ENCODE measurements around the gene DMRTB1.

DMRTB1 gene

GRCh38 chr1:53438427-53439336 is 20.5 kb upstream of the DMRTB1 start:
- no peak for DNase-seq

GRCh38 chr1:53439337-53440207 is 19.6 kb upstream of the DMRTB1 start:
- DNase-seq, result no peak

- DNase-seq, result no peak
Observed at GRCh38 chr1:53440633-53441032, 18.6 kb upstream of the DMRTB1 start.

DNA sequence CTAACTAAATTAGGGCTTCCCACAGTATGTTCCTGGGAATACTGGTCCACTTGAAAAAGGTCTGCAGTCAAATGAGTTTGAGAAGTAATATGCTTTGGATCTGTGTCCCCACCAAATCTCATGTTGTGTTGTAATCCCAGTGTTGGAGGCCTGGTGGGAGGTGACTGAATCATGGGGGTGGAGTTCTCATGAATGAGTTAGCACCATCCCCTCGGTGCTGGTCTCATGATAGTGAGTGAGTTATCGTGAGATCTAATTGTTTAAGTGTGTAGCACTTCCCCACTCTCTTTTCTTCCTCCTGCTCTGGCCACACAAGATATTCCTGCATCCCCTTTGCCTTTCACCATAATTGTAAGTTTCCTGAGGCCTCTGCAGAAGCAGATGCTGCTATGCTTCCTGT is 16.9 kb upstream of the DMRTB1 start:
- DNase-seq, result no peak

- DNase-seq, result no peak
Observed at GRCh38 chr1:53446051-53446450, 13.1 kb upstream of the DMRTB1 start.

GRCh38 chr1:53447413-53447812 is 11.8 kb upstream of the DMRTB1 start:
- no peak for DNase-seq

GRCh38 chr1:53448241-53448841 is 10.9 kb upstream of the DMRTB1 start:
- no peak for DNase-seq

DNA sequence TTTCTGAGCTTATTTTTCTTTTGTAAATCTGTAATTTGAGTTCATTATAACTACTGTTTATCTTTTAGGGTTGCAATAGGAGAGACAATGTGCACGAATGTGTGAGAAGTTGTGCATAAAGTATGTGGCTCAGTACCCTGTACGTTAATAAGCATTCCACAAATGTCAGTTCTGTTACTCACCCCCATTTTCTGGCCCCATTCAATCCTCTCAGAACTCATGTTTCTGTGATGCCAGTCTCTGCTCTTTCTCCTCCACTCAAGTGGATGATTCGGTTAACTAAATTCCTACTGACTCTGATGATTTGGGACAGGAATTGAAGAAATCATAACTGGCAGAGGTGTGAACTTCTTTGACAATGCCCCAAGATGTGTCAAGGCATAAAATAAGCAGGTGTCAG is 10.2 kb upstream of the DMRTB1 start:
- DNase-seq, result no peak

- no peak for DNase-seq
Observed at GRCh38 chr1:53449693-53450092, 9.5 kb upstream of the DMRTB1 start.

GRCh38 chr1:53450225-53450624 is 9.0 kb upstream of the DMRTB1 start:
- DNase-seq, result no peak

DNA sequence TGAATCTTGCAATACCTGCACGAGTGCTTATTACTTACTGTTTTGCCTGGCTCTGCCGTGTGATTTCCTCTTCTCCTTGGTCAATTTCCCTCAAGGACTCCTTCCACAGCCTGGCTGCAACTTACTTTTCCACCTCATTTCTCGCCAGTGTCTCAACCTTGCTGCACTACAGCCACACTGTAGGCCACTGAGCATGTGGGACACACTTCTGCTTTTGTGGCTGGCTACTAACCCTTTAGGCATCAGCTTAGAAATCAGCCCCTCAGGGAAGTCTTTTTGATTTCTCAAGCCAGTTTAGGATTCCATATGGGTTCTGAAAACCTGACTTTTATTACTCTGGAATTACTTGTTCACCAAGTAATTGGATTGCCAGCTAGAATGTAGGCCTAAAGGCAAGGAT is 5.2 kb upstream of the DMRTB1 start:
- no peak for DNase-seq

DNA sequence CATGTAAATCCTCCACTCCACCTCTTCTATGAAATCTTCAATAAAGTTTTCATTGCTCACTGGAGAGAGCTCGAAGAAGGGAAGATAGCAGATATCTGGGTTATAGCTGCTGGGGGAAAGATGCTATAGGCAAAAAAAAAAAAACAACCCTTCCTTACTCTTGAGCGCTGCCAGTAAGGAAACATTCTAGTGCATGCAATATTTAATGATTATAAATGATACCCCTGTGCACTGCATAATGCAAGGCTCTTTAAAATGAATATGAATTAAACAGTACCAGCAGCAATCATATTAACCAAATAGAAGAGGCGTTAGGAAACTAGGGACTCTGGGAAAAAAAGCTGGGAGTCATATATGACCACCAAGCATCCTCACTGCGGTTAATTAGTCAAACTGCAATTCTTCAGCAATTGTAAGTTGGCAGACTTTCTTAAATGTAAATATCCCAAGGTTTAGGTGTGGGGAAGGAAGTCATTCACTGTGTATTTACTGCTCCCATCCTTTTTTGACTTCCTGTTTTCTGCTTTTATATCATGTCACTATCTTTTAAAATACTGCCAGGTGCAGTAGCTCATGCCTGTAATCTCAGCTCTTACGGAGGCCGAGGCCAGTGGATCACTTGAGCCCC is 3.7 kb upstream of the DMRTB1 start:
- no peak for DNase-seq

DNA sequence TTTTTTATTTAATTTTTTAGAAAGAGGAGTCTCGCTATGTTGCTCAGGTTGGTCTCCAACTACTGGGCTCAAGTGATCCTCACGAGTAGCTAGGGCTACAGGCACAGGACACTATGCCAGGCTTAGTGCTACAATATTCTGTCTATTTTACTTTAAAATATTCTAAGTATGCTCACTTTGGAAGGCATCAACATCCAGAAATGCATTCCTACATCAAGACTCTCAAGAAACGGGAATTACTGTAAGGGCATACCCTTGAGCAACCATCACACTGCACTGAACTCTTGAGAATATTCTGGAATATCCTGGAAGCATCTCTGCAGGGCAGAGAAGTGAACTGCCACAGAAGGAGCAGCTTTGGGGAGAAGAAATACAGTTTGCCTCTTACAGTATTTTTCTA is 565 bp upstream of the DMRTB1 start:
- DNase-seq, result no peak

- no peak for DNase-seq
Observed at GRCh38 chr1:53460211-53460634, 1.0 kb downstream of the DMRTB1 start.

- DNase-seq, result no peak
Observed at GRCh38 chr1:53460666-53461322, 1.6 kb downstream of the DMRTB1 start.

DNA sequence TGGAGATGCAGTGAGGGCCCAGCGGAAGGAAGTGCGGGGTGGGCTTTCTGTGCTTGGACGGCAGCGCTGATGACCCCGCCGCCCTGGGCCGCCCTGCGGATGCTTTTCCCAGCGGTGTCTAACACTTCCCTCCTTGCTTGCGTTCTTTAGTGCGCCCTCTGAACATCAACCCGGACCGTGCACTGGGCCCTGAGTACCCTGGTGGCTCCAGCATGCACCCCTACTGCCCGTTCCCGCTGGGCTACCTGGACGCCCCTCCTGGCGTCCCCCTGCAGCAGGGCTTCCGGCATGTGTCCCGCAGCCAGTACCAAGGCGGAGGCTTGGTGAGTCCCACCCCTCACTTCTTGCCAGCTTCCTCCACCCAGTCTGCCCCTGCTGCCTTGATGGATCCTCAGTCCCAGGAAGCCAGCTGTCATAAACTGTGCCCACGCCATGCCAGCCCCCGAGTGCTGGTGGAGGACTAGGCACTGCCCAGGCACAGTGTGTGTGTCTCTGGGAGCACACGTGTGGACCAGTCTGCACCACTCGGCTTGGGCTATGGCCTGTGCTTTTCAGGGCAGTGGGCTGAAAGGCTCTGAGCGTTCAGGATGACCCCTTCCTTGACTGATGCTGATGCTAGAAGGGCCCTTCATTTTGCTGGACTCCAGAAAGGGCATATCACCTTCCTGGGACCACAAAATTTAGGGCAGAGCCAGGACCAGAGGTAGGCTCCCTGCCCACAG is 2.3 kb downstream of the DMRTB1 start:
- DNase-seq, result no peak

DNA sequence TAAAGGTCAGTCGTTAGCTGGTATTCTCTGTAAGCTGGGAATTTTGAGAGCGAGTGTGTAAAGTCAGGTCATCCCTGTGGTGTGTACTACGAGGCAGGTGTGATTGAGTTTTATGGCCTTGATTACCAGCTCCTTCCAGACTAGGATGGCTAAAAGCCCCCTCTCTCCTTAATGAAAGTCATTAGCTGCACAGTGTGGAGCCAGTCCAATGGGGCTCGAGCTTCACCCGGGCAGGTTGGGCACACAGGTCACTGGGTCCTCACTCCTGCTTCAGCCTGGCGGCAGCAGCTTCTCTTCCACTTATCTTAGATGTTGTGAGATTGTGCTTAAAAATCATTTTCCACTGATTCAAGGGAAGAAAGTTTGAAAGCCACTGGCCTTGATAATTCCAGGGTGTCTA is 3.0 kb downstream of the DMRTB1 start:
- no peak for DNase-seq

GRCh38 chr1:53462769-53463501 is 3.7 kb downstream of the DMRTB1 start:
- DNase-seq, result no peak

- DNase-seq, result no peak
Observed at GRCh38 chr1:53463961-53464899, 5.0 kb downstream of the DMRTB1 start.

Measured in NCI-H1048 (cell line).